LoVo (cell line): Measurements from ENCODE around the gene SLC17A7.

Source experiments
- DNase-seq: peaks from one replicate; pipeline ENCODE4 v3.0.0-alpha.2; 2016; ENCODE audit warnings: low spot score

SLC17A7 gene

GRCh38 chr19:49408816-49409440, 32.4 kb downstream of the SLC17A7 start:
- DNase-seq, result no peak

- DNase-seq, result no peak
Measured at GRCh38 chr19:49407482-49408015, 33.8 kb downstream of the SLC17A7 start.

- no peak for DNase-seq
Measured at GRCh38 chr19:49407079-49407478, 34.2 kb downstream of the SLC17A7 start.

- no peak for DNase-seq
Measured at GRCh38 chr19:49403404-49404187, 37.7 kb downstream of the SLC17A7 start.

- DNase-seq, result no peak
Measured at GRCh38 chr19:49400029-49400428, 41.3 kb downstream of the SLC17A7 start.

- DNase-seq, result no peak
Measured at GRCh38 chr19:49398931-49399330, 42.4 kb downstream of the SLC17A7 start.

GRCh38 chr19:49398001-49398615, 43.2 kb downstream of the SLC17A7 start:
- DNase-seq, result no peak

- no peak for DNase-seq
Measured at GRCh38 chr19:49396738-49397505, 44.4 kb downstream of the SLC17A7 start.

- no peak for DNase-seq
Measured at GRCh38 chr19:49395581-49396407, 45.5 kb downstream of the SLC17A7 start.

GRCh38 chr19:49393881-49394280, 47.4 kb downstream of the SLC17A7 start:
- DNase-seq, result no peak

GRCh38 chr19:49391581-49392399, 49.5 kb downstream of the SLC17A7 start:
- peak; percentile 79 for DNase-seq

GRCh38 chr19:49390929-49391359, 50.4 kb downstream of the SLC17A7 start:
- DNase-seq, result no peak

- no peak for DNase-seq
Measured at GRCh38 chr19:49390131-49390928, 51.0 kb downstream of the SLC17A7 start.

GRCh38 chr19:49389406-49389805, 51.9 kb downstream of the SLC17A7 start:
- DNase-seq, result no peak

- DNase-seq, result peak; percentile 82
Measured at GRCh38 chr19:49387936-49388372, 53.4 kb downstream of the SLC17A7 start, which contains the start of gene KASH5. KASH5 (plus strand) TSS chr19:49388249; CDS start chr19:49390884, 2,635 bp downstream.

- DNase-seq, result no peak
Measured at GRCh38 chr19:49383599-49383998, 57.7 kb downstream of the SLC17A7 start.

GRCh38 chr19:49382639-49383038, 58.7 kb downstream of the SLC17A7 start:
- DNase-seq, result no peak

GRCh38 chr19:49380391-49380790, 60.9 kb downstream of the SLC17A7 start:
- no peak for DNase-seq
